ENCODE results near the gene CRB1. TPM values are rescaled to one million over a fixed set of nuclear protein-coding genes. Genes with fewer than 3 reads are reported as not detected.

CRB1 gene
- total and polyA plus RNA-seq, 7 donors = 0.19 to 0.49 (median 0.38) TPM; not detected in 3

DNA sequence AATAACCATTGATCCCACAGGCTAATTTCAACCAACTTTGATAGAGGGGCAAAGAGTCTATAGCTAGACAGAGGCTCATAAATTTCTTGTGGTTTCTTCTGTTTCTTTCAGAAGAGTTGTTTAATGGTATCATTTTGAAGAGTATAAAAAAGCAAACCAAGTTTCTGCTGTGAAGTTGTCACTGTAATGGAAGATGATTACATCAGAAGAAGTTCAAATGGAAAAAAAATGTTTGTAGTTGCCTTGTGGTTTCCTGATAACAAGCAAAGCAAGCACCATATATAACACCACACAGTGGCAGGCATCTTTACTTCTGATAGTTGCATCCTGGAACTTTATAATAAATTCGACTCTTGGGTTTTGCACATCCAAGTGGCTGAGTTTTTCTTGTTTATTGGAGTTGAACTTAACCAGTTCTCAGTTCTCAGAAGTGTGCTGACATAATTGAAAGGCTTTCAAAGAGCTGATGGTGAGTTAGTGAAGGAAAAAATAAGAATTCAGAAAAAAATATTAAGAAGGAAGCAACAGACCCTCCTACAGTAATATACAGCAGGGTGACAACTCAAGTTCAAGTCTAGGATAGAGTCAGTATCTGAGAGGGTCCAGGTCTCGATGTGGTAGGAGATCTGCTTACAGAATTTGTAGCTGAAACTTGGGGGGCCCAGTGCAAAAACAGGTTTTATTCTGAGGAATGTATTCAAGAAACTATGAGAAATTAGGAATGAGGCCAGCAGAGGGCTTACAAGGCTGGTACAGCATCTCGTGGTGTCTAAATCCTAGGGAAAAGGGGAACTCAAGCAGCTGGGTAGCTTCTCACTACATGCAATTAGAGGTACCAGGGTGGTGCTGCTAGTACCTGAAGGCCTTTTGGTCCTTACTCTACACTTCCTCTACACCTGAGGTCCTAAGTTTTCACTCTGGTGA is 123.5 kb downstream of the CRB1 start:
- H3K36me3 ChIP-seq = no peaks in the 10 kb centered on the region
- H3K27ac ChIP-seq = no peak overlapping the region
- TF ChIP-seq EP300 (IDR thresholded peaks at IDR 0.05) = no peak
- H3K9me3 ChIP-seq = no peaks in the 10 kb centered on the region
- 61 to 70% methylated on average over 3 of the region's 3 CpGs for WGBS, 2 donors
- no peaks in the 10 kb centered on the region for H3K27me3 ChIP-seq
- no peak for DNase-seq
- no peaks in the 10 kb centered on the region for H3K4me1 ChIP-seq
- intact Hi-C loops (cut with DNase I) = no loop called here
- H3K4me3 ChIP-seq = no peak overlapping the region

DNA sequence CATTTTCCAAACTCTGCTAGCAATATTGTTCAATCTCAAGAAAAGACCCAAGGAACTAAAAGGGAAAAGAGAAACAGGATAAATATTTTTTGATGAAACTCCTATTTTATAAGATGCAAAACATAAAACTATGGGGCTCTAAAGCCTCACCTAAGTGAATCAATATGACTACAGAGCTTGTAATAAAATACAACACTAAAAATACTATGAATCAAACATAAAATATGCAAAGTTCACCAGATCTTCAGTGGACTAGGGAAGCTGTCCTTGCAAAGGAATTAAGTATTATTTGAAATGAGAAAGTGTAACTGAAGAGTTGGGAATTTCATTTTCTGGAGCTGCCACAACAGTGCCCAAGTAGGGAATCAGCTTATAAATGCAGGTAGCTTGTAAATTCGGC is 124.5 kb downstream of the CRB1 start:
- no peak for DNase-seq
- Histone ChIP-seq H3K4me3 (no peak overlapping the region), H3K27me3 (no peaks in the 10 kb centered on the region), H3K4me1 (no peaks in the 10 kb centered on the region), H3K9me3 (no peaks in the 10 kb centered on the region), H3K27ac (no peak overlapping the region), H3K36me3 (no peaks in the 10 kb centered on the region)
- TF ChIP-seq POLR2AphosphoS5 (IDR thresholded peaks at IDR 0.05) = no peak
- TF ChIP-seq POLR2A (IDR thresholded peaks at IDR 0.05) = no peak
- TF ChIP-seq, protein P1, sequence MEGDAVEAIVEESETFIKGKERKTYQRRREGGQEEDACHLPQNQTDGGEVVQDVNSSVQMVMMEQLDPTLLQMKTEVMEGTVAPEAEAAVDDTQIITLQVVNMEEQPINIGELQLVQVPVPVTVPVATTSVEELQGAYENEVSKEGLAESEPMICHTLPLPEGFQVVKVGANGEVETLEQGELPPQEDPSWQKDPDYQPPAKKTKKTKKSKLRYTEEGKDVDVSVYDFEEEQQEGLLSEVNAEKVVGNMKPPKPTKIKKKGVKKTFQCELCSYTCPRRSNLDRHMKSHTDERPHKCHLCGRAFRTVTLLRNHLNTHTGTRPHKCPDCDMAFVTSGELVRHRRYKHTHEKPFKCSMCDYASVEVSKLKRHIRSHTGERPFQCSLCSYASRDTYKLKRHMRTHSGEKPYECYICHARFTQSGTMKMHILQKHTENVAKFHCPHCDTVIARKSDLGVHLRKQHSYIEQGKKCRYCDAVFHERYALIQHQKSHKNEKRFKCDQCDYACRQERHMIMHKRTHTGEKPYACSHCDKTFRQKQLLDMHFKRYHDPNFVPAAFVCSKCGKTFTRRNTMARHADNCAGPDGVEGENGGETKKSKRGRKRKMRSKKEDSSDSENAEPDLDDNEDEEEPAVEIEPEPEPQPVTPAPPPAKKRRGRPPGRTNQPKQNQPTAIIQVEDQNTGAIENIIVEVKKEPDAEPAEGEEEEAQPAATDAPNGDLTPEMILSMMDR (IDR thresholded peaks at IDR 0.05) = no peak
- no peak for TF ChIP-seq EP300 (IDR thresholded peaks at IDR 0.05)
- WGBS, 2 donors = 76 to 78% methylated on average over 1 of the region's 1 CpG
- intact Hi-C loops (cut with DNase I) = no loop called here

DNA sequence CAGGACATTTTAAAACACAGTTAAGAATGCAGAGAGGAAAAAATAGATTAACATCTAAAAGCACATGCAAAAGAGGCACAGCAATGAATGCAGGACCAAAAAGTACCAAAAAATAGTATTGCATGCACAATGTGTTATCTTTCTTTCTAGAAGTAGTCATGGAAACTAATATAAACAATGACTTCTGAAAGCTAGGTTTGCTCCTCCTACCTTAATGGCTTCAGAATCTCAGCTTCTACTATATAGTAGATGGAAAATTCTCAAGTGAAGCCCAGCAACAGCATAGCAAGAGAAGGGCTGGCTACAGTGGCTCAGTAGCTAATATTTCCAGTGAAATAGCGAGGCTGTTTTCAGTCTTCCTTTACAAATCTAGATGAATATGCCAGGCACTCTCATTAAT is 125.1 kb downstream of the CRB1 start:
- H3K27ac ChIP-seq = no peak overlapping the region
- no peaks in the 10 kb centered on the region for H3K4me1 ChIP-seq
- no peak for DNase-seq
- intact Hi-C loops (cut with DNase I) = no loop called here
- no peak for TF ChIP-seq POLR2A (IDR thresholded peaks at IDR 0.05)
- TF ChIP-seq, protein P1 (IDR thresholded peaks at IDR 0.05) = no peak
- no peak for TF ChIP-seq POLR2AphosphoS5 (IDR thresholded peaks at IDR 0.05)
- TF ChIP-seq EP300 (IDR thresholded peaks at IDR 0.05) = no peak
- no peaks in the 10 kb centered on the region for H3K9me3 ChIP-seq
- H3K36me3 ChIP-seq = no peaks in the 10 kb centered on the region
- WGBS, 2 donors = 89 to 93% methylated on average over 1 of the region's 1 CpG
- no peaks in the 10 kb centered on the region for H3K27me3 ChIP-seq
- H3K4me3 ChIP-seq = no peak overlapping the region

DNA sequence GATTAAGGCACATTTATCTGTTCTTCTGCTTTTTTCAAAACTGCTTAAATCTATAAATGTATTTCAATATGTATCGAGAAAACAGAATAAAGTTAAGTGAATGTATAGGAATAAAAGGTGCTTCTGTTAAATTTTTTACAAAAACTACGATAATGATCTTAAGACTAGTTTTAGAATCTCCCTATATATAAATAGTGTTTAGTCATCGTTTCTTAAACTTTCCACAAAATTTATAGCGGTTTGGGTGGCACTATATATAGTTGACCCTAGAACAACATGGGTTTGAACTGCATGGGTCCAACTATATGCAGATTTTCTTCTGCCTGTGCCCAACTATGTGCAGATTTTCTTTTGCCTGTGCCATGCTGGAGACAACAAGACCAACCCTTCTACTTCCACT is 125.7 kb downstream of the CRB1 start:
- TF ChIP-seq POLR2AphosphoS5 (IDR thresholded peaks at IDR 0.05) = no peak
- TF ChIP-seq EP300 (IDR thresholded peaks at IDR 0.05) = no peak
- TF ChIP-seq POLR2A (IDR thresholded peaks at IDR 0.05) = no peak
- TF ChIP-seq, protein P1 (IDR thresholded peaks at IDR 0.05) = no peak
- WGBS, 2 donors = 94 to 95% methylated on average over 4 of the region's 4 CpGs
- no peaks in the 10 kb centered on the region for H3K9me3 ChIP-seq
- H3K4me1 ChIP-seq = no peaks in the 10 kb centered on the region
- H3K4me3 ChIP-seq = no peak overlapping the region
- H3K27me3 ChIP-seq = no peaks in the 10 kb centered on the region
- no peak overlapping the region for H3K27ac ChIP-seq
- intact Hi-C loops (cut with DNase I) = no loop called here
- no peak for DNase-seq
- H3K36me3 ChIP-seq = no peaks in the 10 kb centered on the region

DNA sequence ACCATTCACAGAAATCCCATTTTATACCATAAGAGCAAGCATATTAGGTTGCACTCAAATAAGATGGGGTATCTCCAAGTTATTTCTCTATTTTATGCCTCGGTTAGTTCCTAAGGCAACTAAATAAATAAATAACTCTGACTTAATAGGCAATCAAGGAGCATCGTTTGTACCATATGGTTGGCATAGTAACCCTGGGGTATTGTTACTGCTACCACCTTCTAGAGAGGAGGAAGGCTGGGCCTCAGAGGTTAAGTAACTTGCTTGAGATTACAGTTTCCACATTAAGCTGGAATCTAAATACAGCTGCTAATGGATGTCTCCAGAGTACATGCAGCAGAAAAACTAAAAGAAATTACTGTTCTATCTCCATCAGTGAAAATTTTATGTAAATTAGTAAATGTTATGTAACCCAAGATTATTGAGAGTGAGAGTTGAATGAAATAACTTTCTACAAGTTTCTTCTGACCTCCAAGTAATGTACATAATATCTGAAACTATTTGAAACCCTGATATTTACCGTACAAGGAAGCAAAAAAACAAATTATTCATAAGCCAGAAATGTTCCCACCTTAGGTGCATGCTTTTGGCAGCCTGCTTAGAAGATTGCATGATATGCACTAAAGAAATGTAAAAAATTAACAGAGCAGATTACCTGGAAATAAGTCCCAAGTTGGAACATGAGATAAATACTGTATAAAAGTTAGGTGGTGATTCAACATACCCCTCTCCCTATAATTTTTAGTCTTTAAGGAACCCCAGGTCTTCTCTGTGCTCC is 127.0 kb downstream of the CRB1 start:
- no peaks in the 10 kb centered on the region for H3K4me1 ChIP-seq
- no peak for DNase-seq
- H3K9me3 ChIP-seq = no peaks in the 10 kb centered on the region
- H3K27ac ChIP-seq = no peak overlapping the region
- no peaks in the 10 kb centered on the region for H3K36me3 ChIP-seq
- intact Hi-C loops (cut with DNase I) = no loop called here
- H3K27me3 ChIP-seq = no peaks in the 10 kb centered on the region
- H3K4me3 ChIP-seq = no peak overlapping the region
- 40 to 67% methylated on average over 3 of the region's 3 CpGs for WGBS, 2 donors
- no peak for TF ChIP-seq POLR2AphosphoS5 (IDR thresholded peaks at IDR 0.05)
- no peak for TF ChIP-seq POLR2A (IDR thresholded peaks at IDR 0.05)
- no peak for TF ChIP-seq EP300 (IDR thresholded peaks at IDR 0.05)

Measured in sigmoid colon (tissue), 7 donors.